VCaP (cell line): ENCODE data around the gene SETD6.

Experiments used
- H3K27ac ChIP-seq: fragments of 450-650 bp; 2 replicates; pipeline ENCODE4 v1.5.1; 2017
- CTCF ChIP-seq: fragments of 450-650 bp; conservative IDR thresholded peaks from 2 replicates; pipeline ENCODE4 v1.5.1; 2017; ENCODE audit warnings: mild to moderate bottlenecking, moderate library complexity

SETD6 gene

GRCh38 chr16:58537124-58537906, 22.0 kb downstream of the SETD6 start:
- H3K27ac ChIP-seq = no peak overlapping the region
- TF ChIP-seq CTCF = no peak

- no peak for TF ChIP-seq CTCF
- no peak overlapping the region for H3K27ac ChIP-seq
Measured at GRCh38 chr16:58541711-58542110, 26.4 kb downstream of the SETD6 start.

DNA sequence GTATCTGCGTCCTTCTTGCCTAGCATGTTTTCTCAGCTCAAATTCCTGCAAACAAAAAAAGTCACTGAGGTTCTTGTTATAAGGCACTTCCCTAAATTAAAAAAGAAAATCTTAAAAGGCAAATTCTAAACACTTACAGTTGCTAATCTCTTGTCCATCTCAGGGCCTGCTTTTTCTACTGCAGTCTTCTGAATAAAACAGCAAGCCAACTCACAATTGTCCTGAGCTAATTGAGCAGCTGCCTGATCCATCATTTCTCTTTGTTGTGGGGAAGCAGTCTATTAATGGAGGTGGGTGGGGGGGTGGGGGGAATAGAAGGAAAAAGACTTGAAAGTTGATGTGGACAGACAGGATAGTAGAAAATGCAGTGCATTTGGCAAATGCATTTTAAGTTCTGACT, 27.0 kb downstream of the SETD6 start:
- no peak overlapping the region for H3K27ac ChIP-seq
- TF ChIP-seq CTCF = no peak

- no peak for TF ChIP-seq CTCF
- H3K27ac ChIP-seq = no peak overlapping the region
Measured at GRCh38 chr16:58543685-58544084, 28.4 kb downstream of the SETD6 start.

DNA sequence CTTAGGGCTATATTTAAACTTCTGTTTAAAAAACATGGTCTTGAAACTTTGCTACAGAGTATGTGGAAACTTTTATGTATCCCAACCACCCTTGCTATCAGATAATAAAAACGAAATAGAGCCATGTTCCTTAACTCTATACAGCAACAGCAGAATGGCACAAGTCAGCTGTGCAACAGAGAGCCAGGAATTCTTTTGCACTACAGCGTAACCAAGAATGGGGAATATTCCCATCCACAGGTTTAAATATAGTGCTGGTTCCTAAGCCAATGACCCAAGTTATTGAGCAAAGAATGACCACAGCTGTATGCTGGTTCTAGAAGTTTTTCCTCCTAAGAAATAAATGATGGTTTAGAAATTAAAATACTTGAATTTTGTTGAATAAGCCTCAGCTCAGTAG, 33.1 kb downstream of the SETD6 start:
- no peak overlapping the region for H3K27ac ChIP-seq
- no peak for TF ChIP-seq CTCF

DNA sequence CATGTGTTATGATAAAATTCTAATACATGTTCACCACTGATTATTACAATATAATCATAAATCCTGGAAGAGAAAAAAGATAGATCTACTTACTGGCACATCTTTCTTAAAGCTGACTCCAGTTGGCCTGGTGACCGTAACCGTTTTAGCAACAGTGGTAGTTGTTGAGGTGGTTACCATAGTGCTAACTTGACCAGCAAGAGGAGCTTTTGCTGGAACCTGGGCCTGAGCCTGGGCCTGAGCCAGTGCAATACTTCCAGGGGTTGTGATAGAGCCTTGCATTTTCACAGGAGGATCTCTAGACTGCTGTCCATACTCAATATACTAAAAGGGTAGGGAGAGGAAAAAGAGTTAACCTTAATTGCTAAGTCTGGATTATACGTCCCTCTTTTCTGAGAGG, 36.2 kb downstream of the SETD6 start:
- no peak for TF ChIP-seq CTCF
- no peak overlapping the region for H3K27ac ChIP-seq

DNA sequence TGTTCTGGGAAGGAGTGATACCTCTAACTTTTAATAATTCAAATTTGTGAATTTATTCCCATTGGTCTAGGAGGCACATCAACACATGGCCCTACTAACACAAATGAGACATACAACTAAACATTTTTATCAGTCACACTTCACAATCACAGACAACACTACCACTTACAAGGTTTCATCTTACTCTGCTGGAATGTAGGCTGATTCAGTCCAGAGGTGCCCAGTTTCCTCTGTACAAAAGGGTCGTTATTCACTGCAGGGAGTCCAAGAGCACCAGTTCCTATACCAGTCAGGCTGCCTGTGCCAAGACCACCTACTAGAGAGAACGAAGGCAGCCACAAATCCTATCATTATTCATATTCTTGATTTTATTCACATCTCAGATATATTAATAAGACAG, 41.4 kb downstream of the SETD6 start:
- TF ChIP-seq CTCF = no peak
- H3K27ac ChIP-seq = no peak overlapping the region
